Stimulated activated CD8-positive, alpha-beta memory T cell treated with anti-CD3 and anti-CD28 coated beads, Interleukin-2, amount 100 ng/mL, for 48 hours (primary cell): ENCODE measurements around the gene CSRNP3.

Experiments used
- DNase-seq, 2 donors: peaks; one replicate each; pipeline ENCODE4 v3.0.0-alpha.2; 2020; ENCODE audit warnings: low read depth in 2 of 2

Gene CSRNP3

DNA sequence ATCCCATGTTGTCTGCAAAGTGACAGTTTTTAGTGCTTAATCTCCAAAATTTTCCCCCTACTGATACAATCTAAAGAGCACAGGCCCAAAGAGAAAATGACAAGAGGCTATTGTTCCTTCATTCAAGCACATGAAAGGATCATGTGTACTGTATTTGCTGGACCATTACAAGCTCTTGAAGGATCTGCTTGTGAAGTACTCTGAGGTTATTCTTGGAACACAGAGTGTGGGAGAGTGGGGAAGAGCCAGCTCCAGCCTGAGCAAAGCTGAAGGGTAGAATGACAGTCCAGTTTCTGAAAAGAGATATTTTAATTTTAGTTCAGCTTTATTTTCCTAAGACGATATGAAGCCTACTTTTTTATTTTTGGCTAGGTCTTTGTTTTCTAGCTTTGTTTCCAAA is 212.3 kb downstream of the CSRNP3 start:
- DNase-seq: no peak

DNA sequence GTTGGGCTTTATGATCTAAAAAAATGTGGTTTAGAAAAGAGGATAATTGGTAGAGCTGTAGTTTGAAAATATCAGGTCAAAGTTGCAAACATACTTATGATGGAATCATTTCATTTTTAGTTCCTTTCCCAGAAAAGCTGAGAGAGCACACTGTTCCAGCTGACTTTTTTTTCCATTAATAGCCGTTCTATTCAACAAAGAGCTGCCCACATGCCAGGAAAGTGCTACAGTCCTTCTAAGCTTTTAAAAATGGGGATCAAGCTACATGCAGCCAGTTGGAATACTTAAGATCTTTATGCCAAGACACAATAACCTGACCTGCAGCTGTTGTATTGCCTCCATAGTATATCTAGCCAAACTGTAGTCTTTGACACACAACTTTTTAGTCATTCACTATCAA is 213.0 kb downstream of the CSRNP3 start:
- no peak for DNase-seq

DNA sequence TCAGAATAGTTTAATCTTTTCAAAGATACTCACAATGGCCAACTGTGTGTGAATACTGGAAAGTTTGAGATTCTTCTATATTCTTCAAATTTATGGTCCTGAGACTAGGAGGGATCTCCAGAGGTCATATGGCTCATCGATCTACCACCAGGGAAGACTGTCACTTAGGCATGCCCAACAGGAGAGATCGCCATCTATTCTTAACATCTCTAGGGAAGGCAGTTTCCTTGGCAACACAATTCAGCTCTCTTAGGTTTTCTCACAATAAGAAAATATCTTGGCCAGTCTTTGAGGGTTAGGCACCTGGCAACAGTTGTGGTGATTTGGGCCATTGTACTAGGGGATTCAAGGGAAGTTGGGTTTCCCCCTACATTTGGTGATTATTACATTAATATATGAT is 217.3 kb downstream of the CSRNP3 start:
- no peak for DNase-seq

DNA sequence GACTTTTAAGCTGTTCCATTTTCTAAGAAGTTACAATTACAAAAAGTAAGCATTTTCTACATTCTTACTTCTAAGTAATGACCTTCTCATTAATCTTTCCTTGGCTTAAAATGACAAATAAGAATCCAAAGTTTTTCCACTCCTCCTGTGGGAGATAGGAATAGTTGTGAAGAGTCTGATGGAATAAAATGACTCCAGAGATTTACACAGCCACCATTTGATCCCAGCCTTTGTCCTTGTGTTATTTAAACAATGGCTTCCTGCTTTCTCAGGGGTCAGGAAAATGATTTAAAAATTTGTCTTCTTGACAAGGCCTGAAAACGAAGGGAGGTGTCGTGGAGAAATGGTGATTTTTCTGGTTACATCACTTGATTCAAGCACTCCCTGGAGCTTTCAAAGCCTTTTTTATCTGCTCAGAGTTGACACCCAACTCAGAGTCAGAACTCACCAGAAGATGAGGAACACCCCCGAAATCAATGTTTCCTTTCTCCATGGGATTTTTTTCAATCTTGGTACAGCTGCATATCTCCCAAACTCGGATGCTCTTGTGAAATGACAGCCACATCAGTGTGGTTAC is 218.0 kb downstream of the CSRNP3 start:
- DNase-seq: no peak

DNA sequence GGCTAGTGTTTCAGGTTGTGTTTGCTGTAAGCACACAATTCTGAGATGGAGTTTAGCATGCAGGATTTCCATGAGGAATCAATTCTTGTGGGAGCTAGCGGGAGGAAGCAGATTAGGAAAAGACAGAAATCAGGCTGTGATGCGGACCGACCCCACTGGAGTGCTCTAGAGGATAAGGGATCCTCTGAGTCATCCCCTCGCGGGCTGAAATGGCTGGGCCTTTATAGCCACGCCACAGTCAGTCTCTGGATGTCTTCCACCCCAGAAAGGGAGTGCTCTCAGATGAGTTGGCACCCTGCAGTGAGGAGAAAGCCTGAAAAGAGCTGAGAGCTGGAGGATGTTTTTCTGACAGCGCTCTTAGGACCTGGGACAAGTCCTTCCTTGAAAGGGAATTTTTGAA is 222.1 kb downstream of the CSRNP3 start:
- no peak for DNase-seq

DNA sequence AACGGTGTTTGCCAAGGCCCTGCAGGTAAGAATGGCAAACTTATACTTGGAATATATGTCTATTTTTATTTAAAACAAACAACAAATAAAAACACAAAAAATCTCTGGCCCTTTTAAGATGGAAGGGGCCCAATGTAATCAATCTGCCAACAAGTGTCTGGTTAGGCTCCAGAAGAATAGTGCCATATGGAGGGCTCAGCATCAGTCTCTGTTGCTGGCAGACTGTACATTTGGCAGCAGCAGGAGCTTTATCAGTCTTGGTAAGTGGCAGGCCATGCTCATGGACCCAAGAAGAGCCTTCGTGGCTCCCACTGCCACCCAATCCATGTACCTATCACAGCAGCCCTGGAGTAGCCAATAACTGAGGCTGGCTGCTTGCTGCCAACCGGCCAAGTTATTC is 223.4 kb downstream of the CSRNP3 start:
- no peak for DNase-seq

DNA sequence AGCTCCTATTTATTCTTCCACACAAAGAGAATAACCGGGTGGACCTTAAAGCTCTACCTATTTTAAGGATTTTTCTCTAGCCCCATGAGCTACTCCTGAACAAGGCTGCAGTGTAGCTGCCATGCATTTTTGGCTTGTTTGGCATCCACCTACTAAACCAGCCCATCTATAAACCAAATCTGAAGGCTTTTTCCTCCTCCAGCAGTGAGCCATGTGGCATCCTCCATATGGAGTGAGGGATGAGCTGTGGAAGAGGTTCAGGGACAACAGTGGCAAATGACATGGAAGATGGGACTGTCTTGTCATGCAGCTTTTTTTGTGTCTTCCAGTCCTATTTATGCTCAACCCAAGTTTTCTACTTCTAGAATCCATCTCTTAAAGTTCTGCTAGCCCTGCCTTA is 224.3 kb downstream of the CSRNP3 start:
- no peak for DNase-seq

DNA sequence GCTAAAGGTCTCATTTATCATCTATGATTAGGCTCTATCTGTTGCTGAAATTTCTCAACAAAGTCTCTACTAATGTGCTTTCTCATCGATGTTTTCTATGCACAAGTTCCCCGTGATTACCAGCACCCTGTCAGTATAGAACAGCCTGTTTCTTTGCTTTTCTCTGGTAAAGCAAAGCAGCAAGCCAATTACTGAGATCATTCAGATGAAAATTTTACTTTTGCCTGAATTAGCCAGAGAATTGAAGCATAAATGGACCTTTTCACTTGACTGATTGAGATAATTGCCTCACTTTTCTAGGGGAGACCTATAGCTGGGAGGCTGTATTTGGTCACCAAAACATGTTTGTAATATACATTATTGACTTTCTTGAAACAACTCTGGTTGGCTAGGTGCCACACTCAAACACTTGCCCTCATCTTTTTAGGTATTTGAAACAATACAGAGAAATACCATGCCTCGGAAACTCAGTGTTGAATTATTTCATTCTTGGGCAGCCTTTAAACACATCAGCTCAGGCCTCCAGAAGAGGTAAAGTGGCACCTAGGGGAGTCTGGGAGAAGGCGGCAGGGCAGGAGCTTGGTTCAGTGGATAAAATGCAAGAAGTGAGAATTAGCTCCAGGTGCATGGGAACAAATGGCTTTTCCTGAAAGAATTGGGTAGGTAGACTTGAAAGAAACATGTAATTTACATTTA is 228.4 kb downstream of the CSRNP3 start:
- no peak for DNase-seq

DNA sequence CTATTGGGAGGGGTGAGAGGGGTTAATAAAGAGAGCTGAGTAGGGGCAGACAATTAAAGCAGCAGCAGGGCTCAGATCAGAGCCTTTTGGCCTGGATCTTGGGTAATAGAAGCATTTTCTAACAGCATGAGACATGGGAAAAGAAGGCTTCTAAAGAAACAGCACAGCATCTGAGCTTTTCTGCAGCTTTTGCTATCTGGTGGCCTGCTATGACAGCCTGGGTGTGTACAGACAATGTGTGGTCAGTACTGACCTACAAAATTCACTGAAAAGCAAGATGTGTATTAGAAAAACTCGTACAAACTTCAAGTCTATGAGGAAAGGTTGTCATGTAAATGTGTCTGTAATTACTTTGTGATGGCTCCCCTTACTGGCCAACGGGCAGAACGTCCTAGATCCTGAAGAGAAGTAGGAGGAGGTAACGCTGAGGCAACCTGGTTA is 229.0 kb downstream of the CSRNP3 start:
- DNase-seq: no peak

DNA sequence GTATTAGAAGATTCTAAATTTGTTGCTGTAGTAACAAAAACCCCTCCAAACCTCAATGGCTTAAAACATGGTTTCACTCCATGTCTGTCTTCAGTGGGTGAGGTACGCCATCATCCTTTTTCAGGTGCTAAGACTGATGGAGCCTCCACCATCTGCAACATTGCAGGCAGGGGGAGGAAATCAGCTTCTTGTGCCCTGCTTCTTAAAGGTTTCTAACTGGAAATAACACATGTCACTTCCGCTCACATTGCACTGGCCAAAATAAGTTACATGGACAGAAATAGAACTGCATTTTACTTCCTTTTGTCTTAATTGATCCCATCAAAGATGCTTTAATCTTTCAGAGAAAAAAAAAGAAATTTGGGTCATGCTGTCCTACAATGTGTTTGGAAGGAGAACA is 230.4 kb downstream of the CSRNP3 start:
- DNase-seq: no peak

DNA sequence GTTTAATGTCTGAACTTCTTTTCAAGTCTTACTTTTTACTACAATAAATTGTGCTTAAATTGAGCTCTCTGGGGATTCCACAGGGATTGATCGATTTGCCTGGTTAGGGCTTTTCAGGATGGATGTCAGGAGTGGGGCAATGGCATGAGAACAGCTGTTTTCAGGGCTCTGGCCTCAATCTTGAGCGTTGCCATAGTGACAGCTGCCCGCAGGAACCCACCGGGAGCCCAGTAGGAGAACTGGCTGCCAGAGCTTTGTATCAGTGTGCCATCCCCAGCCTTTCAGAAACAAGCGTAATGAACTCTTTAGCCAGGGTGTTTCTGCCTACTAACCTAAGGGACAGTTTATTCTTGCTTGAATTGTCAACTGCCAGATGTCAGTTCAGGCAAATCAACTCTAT is 231.0 kb downstream of the CSRNP3 start:
- no peak for DNase-seq

DNA sequence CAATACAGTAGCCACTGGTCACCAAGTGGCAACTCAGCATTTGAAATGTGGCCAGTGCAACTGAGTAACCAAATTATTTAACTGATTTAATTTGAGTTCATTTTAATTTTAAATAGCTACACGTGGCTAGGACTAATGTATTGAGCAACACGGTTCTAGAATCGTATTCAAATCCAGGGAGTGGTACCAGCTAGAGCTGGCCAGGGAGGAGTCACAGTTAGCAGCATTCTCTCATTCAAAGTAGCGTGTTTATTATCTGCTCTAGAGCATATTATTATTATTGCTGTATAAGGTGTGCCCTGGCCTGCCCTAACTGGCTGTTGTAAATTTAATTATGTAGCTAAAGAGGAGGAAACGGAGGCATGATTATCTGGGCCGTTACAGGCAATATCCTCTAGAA is 231.6 kb downstream of the CSRNP3 start:
- no peak for DNase-seq

DNA sequence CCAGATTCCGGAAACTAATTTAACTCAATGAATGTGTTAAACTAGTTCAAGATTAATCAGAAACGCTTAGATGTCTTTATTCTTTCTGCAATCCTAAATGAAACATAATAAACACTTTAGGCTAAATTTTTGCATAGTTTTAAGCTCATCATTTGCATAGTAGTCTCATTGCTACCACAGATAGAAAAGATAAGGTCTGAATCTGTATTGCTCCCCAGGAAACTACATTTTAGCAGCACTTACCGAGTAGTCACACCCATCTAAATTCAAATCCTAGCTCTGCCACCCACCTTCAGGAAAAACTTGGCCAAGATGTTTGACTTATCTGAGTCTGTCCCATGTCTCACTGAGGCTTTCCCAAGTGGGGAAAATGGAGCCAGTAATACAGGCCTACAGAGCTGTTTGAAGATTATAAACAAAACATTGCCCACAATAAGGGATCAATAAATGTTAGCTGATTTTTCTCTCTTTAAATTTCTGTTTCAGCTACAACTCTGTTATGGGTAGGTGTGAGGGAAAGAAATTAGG is 237.5 kb downstream of the CSRNP3 start:
- no peak for DNase-seq

DNA sequence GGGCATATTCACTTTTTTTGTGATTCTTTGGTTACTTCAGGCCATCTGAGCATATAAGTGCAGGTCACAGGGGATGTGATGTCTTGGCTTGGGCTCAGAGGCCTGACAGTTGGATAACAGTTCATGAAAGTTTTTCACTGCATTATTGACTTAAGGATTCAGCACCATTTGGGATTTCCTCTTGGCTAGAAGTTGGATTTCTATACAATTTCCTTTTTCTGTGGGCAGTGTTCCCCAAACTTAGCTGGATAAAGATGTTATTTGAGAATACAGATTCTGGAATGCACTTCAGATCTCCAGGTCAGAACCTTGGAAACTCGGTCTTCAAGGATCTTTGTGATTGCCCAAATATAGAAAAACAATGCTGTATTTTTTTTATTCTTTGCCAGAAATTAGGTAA is 246.6 kb downstream of the CSRNP3 start:
- no peak for DNase-seq

DNA sequence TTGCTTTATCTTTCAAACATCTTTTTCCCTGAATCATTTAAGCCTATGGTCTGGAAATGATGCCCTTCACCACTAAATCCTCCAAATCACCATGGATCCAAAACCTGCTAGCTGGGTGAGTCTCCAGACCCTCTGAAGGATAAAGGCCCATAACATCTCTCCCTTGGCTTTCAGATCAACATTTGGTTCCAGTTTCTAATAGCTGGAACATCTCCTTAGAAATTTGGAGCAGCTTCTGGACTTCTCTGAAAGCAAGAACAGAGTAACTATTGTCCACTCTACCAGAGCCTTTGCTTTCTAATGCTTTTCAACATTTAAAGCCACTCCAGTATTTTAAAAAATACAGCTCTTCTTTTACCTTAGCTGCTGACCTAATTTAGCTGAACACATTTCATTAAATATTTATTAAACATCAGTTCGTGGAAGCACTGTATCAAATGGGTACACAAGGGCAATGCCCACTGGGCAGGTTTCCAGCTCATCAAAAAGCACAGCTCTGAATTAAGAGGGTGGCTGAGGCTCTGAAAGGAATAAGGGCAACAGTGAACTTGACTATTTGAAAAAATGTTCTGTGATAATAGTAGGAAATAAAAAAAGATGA is 249.2 kb downstream of the CSRNP3 start:
- no peak for DNase-seq

DNA sequence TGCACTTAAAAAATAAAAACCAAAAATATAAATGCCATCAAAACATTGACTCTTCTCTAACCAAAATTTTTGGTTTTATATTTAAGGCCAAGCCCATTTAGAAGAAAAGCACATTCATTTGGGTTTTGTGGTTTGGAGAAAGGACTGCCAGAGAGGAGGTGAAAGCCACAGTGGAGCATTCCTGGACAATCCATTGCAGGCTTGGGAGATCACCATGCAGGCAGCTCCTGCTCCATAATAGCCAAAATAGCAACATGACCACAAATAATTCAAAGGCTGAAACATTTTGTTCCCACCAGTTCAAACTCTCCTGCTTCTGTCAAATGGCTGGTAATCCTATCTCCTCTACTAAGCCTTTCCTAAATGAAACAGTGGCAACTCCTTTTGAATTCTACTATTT is 251.0 kb downstream of the CSRNP3 start:
- DNase-seq: no peak

DNA sequence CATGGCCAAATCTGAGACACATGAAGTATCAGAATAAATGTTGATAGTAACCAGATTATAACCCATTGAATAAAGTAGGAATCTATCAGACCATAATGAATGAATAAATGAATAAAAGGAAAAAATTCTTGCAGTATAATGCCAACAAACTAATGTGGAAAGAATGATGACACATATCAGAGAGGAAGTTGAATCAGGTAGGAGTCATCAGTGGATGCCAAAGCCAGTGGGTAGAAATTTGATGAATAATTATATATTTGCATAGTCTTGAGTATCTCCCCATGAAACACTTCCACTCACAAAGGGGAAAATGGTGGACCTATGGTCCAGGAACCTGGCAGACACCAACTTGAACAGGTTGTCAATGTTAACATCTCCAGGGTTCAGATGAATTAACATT is 255.9 kb downstream of the CSRNP3 start:
- no peak for DNase-seq
